ENCODE data around the gene DISP3. TPM values are rescaled to one million over a fixed set of nuclear protein-coding genes. Genes with fewer than 3 reads are reported as not detected.

DISP3 gene
- total and polyA plus RNA-seq, 2 of the 13 experiments (the other 11 are each of a cell fraction or from before 2014, with no cell fraction given), result 0.08 to 0.13 TPM

- no peak for DNase-seq (ENCODE audit: low spot score)
Measured at GRCh38 chr1:11529763-11530730, 51.1 kb downstream of the DISP3 start.

DNA sequence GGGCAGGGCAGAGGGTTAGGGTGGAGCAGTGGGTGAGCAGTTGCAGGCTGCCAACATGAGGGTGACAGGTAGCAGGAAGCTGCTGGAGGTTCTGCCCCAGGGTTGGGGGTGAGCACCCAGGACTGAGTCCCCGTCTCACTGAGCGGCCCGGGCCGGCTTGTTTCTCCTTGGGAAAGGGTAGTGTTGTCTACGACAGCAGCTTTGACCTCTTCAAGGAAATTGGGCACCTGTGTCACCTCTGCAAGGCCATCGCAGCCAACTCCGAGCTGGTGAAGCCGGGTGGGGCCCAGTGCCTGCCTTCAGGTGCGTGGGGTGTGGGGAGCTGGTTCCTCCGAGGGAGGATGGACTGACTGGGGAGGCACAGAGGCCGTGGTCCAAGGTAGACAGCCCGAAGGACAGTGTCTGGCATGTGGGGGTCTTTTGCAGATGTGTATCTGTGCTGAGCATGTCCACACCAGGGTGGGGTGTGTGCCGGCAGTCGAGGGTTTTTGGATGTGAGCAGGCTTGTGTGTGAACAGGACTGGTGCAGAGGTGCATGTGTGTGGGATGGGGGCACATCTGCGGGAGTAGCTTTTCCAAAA, 51.9 kb downstream of the DISP3 start:
- Histone ChIP-seq H4K20me1 (ENCODE audit: insufficient read depth, low read length) (0 out of 2 replicates have a peak, but pooled peaks cover 2% of the 10 kb centered on the region), H3K79me2 (ENCODE audit: insufficient read depth, low read length) (no peaks in the 10 kb centered on the region), H3K4me2 (ENCODE audit: low read depth, low read length) (no peak overlapping the region), H3K4me1 (ENCODE audit: insufficient read depth, low read length) (no peaks in the 10 kb centered on the region), H3K9me3 (ENCODE audit: low read length) (no peaks in the 10 kb centered on the region), H2AFZ (ENCODE audit: low read length) (no peak overlapping the region), H3K27ac (ENCODE audit: extremely low read length, insufficient read depth, low read length) (no peak overlapping the region), H3K4me3 (replicated peaks in 1 of 3; ENCODE audit: insufficient read depth in 1 of 3, low read depth in 2 of 3, low read length in 3 of 3) (no peak overlapping the region), H3K9ac (ENCODE audit: insufficient read depth, low read depth, low read length) (no peak overlapping the region), H3K27me3 (ENCODE audit: control insufficient read depth in 1 of 2, insufficient read depth in 2 of 2, low read length in 2 of 2) (peaks cover 3 to 57% of the 10 kb centered on the region in 2 experiments; a peak in 4 of 5 replicates), H3K36me3 (replicated peaks in 1 of 2; ENCODE audit: control insufficient read depth in 1 of 2, insufficient read depth in 2 of 2, low read length in 2 of 2) (no peaks in the 10 kb centered on the region)
- FAIRE-seq, result no peak
- CTCF ChIA-PET (ENCODE audit: low intra/inter-chr PET ratio, low total read pairs), result no interaction called here
- BruUV-seq (replicated peaks), result no TSS peak
- no peak for DNase-seq (ENCODE audit: low spot score)
- no peak for ATAC-seq
- intact Hi-C loops (cut with micrococcal nuclease; ENCODE audit: unreplicated experiment), result no loop called here
- in situ Hi-C loops (cut with HindIII; ENCODE audit: extremely low pct_ligation_motif_present, low pct_unique_long_range_greater_than_20kb), result no loop called here
- WGBS (ENCODE audit: low lambda C conversion rate), result no CpG with 5 or more reads among the region's 15 CpGs
- POLR2A ChIA-PET, result no interaction called here
- TF ChIP-seq MATR3 (CRISPR knock-in tag; IDR thresholded peaks at IDR 0.05) (no peak), CEBPG (CRISPR knock-in tag; IDR thresholded peaks at IDR 0.05) (no peak)
- TF ChIP-seq, protein P1, sequence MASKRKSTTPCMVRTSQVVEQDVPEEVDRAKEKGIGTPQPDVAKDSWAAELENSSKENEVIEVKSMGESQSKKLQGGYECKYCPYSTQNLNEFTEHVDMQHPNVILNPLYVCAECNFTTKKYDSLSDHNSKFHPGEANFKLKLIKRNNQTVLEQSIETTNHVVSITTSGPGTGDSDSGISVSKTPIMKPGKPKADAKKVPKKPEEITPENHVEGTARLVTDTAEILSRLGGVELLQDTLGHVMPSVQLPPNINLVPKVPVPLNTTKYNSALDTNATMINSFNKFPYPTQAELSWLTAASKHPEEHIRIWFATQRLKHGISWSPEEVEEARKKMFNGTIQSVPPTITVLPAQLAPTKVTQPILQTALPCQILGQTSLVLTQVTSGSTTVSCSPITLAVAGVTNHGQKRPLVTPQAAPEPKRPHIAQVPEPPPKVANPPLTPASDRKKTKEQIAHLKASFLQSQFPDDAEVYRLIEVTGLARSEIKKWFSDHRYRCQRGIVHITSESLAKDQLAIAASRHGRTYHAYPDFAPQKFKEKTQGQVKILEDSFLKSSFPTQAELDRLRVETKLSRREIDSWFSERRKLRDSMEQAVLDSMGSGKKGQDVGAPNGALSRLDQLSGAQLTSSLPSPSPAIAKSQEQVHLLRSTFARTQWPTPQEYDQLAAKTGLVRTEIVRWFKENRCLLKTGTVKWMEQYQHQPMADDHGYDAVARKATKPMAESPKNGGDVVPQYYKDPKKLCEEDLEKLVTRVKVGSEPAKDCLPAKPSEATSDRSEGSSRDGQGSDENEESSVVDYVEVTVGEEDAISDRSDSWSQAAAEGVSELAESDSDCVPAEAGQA (IDR thresholded peaks at IDR 0.05; ENCODE audit: low read depth), result no peak
- TF ChIP-seq, protein P1 (CRISPR knock-in tag; IDR thresholded peaks at IDR 0.05; ENCODE audit: borderline replicate concordance), result no peak
- TF ChIP-seq, protein P2, sequence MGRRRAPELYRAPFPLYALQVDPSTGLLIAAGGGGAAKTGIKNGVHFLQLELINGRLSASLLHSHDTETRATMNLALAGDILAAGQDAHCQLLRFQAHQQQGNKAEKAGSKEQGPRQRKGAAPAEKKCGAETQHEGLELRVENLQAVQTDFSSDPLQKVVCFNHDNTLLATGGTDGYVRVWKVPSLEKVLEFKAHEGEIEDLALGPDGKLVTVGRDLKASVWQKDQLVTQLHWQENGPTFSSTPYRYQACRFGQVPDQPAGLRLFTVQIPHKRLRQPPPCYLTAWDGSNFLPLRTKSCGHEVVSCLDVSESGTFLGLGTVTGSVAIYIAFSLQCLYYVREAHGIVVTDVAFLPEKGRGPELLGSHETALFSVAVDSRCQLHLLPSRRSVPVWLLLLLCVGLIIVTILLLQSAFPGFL (CRISPR knock-in tag; IDR thresholded peaks at IDR 0.05), result no peak

More at GRCh38 chr1:11529763-11530730, 51.1 kb downstream of the DISP3 start:
- BruUV-seq (replicated peaks), result no TSS peak
- ChIA-PET POLR2A (no interaction called here), CTCF (ENCODE audit: low intra/inter-chr PET ratio, low total read pairs) (no interaction called here)
- no peak overlapping the region for H3K27ac ChIP-seq (ENCODE audit: extremely low read length, insufficient read depth, low read length)
- no peak overlapping the region for H3K9ac ChIP-seq (ENCODE audit: insufficient read depth, low read depth, low read length)
- no peak overlapping the region for H3K4me2 ChIP-seq (ENCODE audit: low read depth, low read length)
- intact Hi-C loops (cut with micrococcal nuclease; ENCODE audit: unreplicated experiment) (no loop called here), in situ Hi-C loops (cut with HindIII; ENCODE audit: extremely low pct_ligation_motif_present, low pct_unique_long_range_greater_than_20kb) (no loop called here)
- no peaks in the 10 kb centered on the region for H3K9me3 ChIP-seq (ENCODE audit: low read length)
- H3K79me2 ChIP-seq (ENCODE audit: insufficient read depth, low read length), result no peaks in the 10 kb centered on the region
- 47% methylated on average over 22 of the region's 34 CpGs for WGBS (ENCODE audit: low lambda C conversion rate)
- 0 out of 2 replicates have a peak, but pooled peaks cover 2% of the 10 kb centered on the region for H4K20me1 ChIP-seq (ENCODE audit: insufficient read depth, low read length)
- TF ChIP-seq ZNF354B (CRISPR knock-in tag; IDR thresholded peaks at IDR 0.05) (no peak), ZNF776 (CRISPR knock-in tag; IDR thresholded peaks at IDR 0.05) (no peak), ZNF282 (IDR thresholded peaks at IDR 0.05; ENCODE audit: partially characterized antibody) (no peak), CHD4 (IDR thresholded peaks at IDR 0.05; ENCODE audit: borderline replicate concordance, low read length) (no peak), MAFK (conservative IDR thresholded peaks at IDR 0.05 in 1 of 2, IDR thresholded peaks at IDR 0.05 in 1 of 2; ENCODE audit: low read length in 2 of 2) (no peak)
- TF ChIP-seq, protein P3, sequence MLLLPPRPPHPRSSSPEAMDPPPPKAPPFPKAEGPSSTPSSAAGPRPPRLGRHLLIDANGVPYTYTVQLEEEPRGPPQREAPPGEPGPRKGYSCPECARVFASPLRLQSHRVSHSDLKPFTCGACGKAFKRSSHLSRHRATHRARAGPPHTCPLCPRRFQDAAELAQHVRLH (CRISPR knock-in tag; IDR thresholded peaks at IDR 0.05; ENCODE audit: borderline replicate concordance, low read depth), result no peak
- no peaks in the 10 kb centered on the region for H3K36me3 ChIP-seq (replicated peaks in 1 of 2; ENCODE audit: control insufficient read depth in 1 of 2, insufficient read depth in 2 of 2, low read length in 2 of 2)
- no peak overlapping the region for H3K4me3 ChIP-seq (replicated peaks in 1 of 3; ENCODE audit: insufficient read depth in 1 of 3, low read depth in 2 of 3, low read length in 3 of 3)
- no peaks in the 10 kb centered on the region for H3K4me1 ChIP-seq (ENCODE audit: insufficient read depth, low read length)
- peaks cover 3 to 57% of the 10 kb centered on the region in 2 experiments; a peak in 4 of 5 replicates for H3K27me3 ChIP-seq (ENCODE audit: control insufficient read depth in 1 of 2, insufficient read depth in 2 of 2, low read length in 2 of 2)
- ATAC-seq (no peak), FAIRE-seq (no peak)
- H2AFZ ChIP-seq (ENCODE audit: low read length), result no peak overlapping the region

Measured in HepG2 (cell line).